Sigmoid colon (tissue), 7 donors: ENCODE results near the gene P4HA3. TPM values are rescaled to one million over a fixed set of nuclear protein-coding genes. Genes with fewer than 3 reads are reported as not detected.

Experiments used
- DNase-seq: peaks from one replicate; pipeline ENCODE4 v3.0.0-alpha.2; 2019
- H3K27ac ChIP-seq, 4 donors: fragments of 200-600 bp; sonication (generic); one replicate each; pipeline ENCODE4 v1.5.1; 2016 to 2019; ENCODE audit warnings: mild to moderate bottlenecking in 1 of 4
- H3K27me3 ChIP-seq, 3 donors: fragments of 200-600 bp; sonication (generic); one replicate each; pipeline ENCODE4 v1.5.1; 2019; ENCODE audit warnings: mild to moderate bottlenecking in 1 of 3
- H3K36me3 ChIP-seq, 4 donors: fragments of 200-600 bp; sonication (generic); one replicate each; pipeline ENCODE4 v1.5.1; 2016 to 2019
- H3K4me1 ChIP-seq, 4 donors: fragments of 200-600 bp; sonication (generic); one replicate each; pipeline ENCODE4 v1.5.1; 2017 to 2019
- H3K4me3 ChIP-seq, 4 donors: fragments of 200-600 bp; sonication (generic); one replicate each; pipeline ENCODE4 v1.5.1; 2017 to 2019; ENCODE audit warnings: mild to moderate bottlenecking in 2 of 4, moderate library complexity in 1 of 4
- H3K9me3 ChIP-seq, 4 donors: fragments of 200-600 bp in 3 of 4; sonication (generic) in 3 of 4; one replicate each; pipeline versions ENCODE4 v1.5.1 to v1.6.1; 2013 to 2019
- CTCF ChIP-seq, 4 experiments: fragments of 450-650 bp in 3 of 4; fragments of 200-600 bp in 1 of 4; IDR thresholded peaks; one replicate each; pipeline ENCODE4 v1.5.1; 2016 to 2019; ENCODE audit warnings: antibody characterized with exemption in 4 of 4, mild to moderate bottlenecking in 3 of 4, moderate library complexity in 2 of 4
- EP300 ChIP-seq, 4 donors: sonication (generic); formaldehyde crosslinking; IDR thresholded peaks; one replicate each; pipeline ENCODE4 v1.6.1; 2017; ENCODE audit warnings: antibody characterized with exemption in 4 of 4
- POLR2A ChIP-seq, 2 donors: fragments of 450-650 bp; IDR thresholded peaks; one replicate each; pipeline ENCODE4 v1.6.1; 2016; ENCODE audit warnings: antibody characterized with exemption in 2 of 2, mild to moderate bottlenecking in 2 of 2, moderate library complexity in 2 of 2
- POLR2AphosphoS5 ChIP-seq, 4 donors: sonication (generic); formaldehyde crosslinking; IDR thresholded peaks; one replicate each; pipeline ENCODE4 v1.6.1; 2017; ENCODE audit warnings: antibody characterized with exemption in 4 of 4
- WGBS, 2 donors: extraction: QIAGEN DNeasy Blood & Tissue Kit; methylation state at CpG; one replicate each; pipeline ENCODE4 v1.1.7; 2013; 5-methylcytosine and 5-hydroxymethylcytosine counted together
- intact Hi-C: fragments of 100-400 bp; cut with DNase I; formaldehyde crosslinking; loops from one replicate; pipeline ENCODE4 v1.15.1; 2023
- polyA plus RNA-seq, 3 donors: library from polyadenylated mRNA; stranded (reverse); fragments of 200-250 nt; gene quantifications; one replicate each; pipeline ENCODE4 v1.2.3, GENCODE V29; 2013
- total RNA-seq, 4 donors: library from RNA; depleted of rRNA; stranded (reverse); fragments of >200 nt; gene quantifications; one replicate each; pipeline ENCODE4 v1.1.0, GENCODE V29; 2016
- donor health status: healthy with polysubstance abuse.
- donor health status: Bipolar disorder and iron deficiency.
- donor health status: healthy.

P4HA3 gene
- total and polyA plus RNA-seq, 7 donors, result 0.29 to 11.9 (median 1.1) TPM; not detected in 2

- H3K4me1 ChIP-seq, result peaks cover 0 to 41% (median 28%) of the 10 kb centered on the region in 4 donors
- intact Hi-C loops, result no loop called here
These were observed 22.5 kb downstream of the P4HA3 start for GRCh38 chr11:74288911-74289310.

GRCh38 chr11:74288161-74288560 lies 23.3 kb downstream of the P4HA3 start:
- DNase-seq, result no peak
- TF ChIP-seq EP300 (IDR thresholded peaks at IDR 0.05), result peak in 2 of 4 donors; percentile 50 to 56
- TF ChIP-seq CTCF (IDR thresholded peaks at IDR 0.05), result no peak
- peak in 3 of 4 donors; percentile 56 to 77 (median 67) for TF ChIP-seq POLR2AphosphoS5 (IDR thresholded peaks at IDR 0.05)
- intact Hi-C loops, result no loop called here
- Histone ChIP-seq H3K36me3 (no peaks in the 10 kb centered on the region), H3K4me1 (peaks cover 0 to 49% (median 30%) of the 10 kb centered on the region in 4 donors), H3K9me3 (no peaks in the 10 kb centered on the region), H3K27me3 (no peaks in the 10 kb centered on the region), H3K27ac (peak overlapping the region in 3 of 4 donors; percentile 62 to 81 (median 64)), H3K4me3 (no peak overlapping the region)
- WGBS, 2 donors, result 63 to 77% methylated on average over 1 of the region's 1 CpG

More at GRCh38 chr11:74288911-74289310, 22.5 kb downstream of the P4HA3 start:
- Histone ChIP-seq H3K27ac (peak overlapping the region in 2 of 4 donors; percentile 62 to 81), H3K9me3 (no peaks in the 10 kb centered on the region), H3K36me3 (no peaks in the 10 kb centered on the region), H3K27me3 (no peaks in the 10 kb centered on the region), H3K4me3 (no peak overlapping the region)
- no peak for DNase-seq
- TF ChIP-seq EP300 (IDR thresholded peaks at IDR 0.05) (no peak), POLR2AphosphoS5 (IDR thresholded peaks at IDR 0.05) (no peak), POLR2A (IDR thresholded peaks at IDR 0.05) (no peak), CTCF (IDR thresholded peaks at IDR 0.05) (no peak)
- WGBS, 2 donors, result 43 to 50% methylated on average over 4 of the region's 4 CpGs

GRCh38 chr11:74284466-74284865 lies 27.0 kb downstream of the P4HA3 start:
- no peaks in the 10 kb centered on the region for H3K36me3 ChIP-seq
- no peaks in the 10 kb centered on the region for H3K27me3 ChIP-seq
- H3K27ac ChIP-seq, result no peak overlapping the region
- no peak for TF ChIP-seq CTCF (IDR thresholded peaks at IDR 0.05)
- no peak for TF ChIP-seq POLR2AphosphoS5 (IDR thresholded peaks at IDR 0.05)
- DNase-seq, result no peak
- intact Hi-C loops, result no loop called here
- peaks cover 0 to 56% (median 31%) of the 10 kb centered on the region in 4 donors for H3K4me1 ChIP-seq
- no peak overlapping the region for H3K4me3 ChIP-seq
- H3K9me3 ChIP-seq, result no peaks in the 10 kb centered on the region
- 76 to 91% methylated on average over 2 of the region's 2 CpGs for WGBS, 2 donors

GRCh38 chr11:74283580-74284180 lies 27.8 kb downstream of the P4HA3 start:
- TF ChIP-seq POLR2AphosphoS5 (IDR thresholded peaks at IDR 0.05) (no peak), EP300 (IDR thresholded peaks at IDR 0.05) (no peak), CTCF (IDR thresholded peaks at IDR 0.05) (no peak), POLR2A (IDR thresholded peaks at IDR 0.05) (no peak)
- H3K9me3 ChIP-seq, result no peaks in the 10 kb centered on the region
- peaks cover 0 to 59% (median 38%) of the 10 kb centered on the region in 4 donors for H3K4me1 ChIP-seq
- no peaks in the 10 kb centered on the region for H3K27me3 ChIP-seq
- DNase-seq, result no peak
- no peaks in the 10 kb centered on the region for H3K36me3 ChIP-seq
- no peak overlapping the region for H3K4me3 ChIP-seq
- WGBS, 2 donors, result 51 to 80% methylated on average over 3 of the region's 3 CpGs
- intact Hi-C loops, result no loop called here
- no peak overlapping the region for H3K27ac ChIP-seq

GRCh38 chr11:74282914-74283371 lies 28.5 kb downstream of the P4HA3 start:
- TF ChIP-seq POLR2AphosphoS5 (IDR thresholded peaks at IDR 0.05), result no peak
- no peak for TF ChIP-seq POLR2A (IDR thresholded peaks at IDR 0.05)
- TF ChIP-seq EP300 (IDR thresholded peaks at IDR 0.05), result no peak
- no peak for TF ChIP-seq CTCF (IDR thresholded peaks at IDR 0.05)
- no peak overlapping the region for H3K4me3 ChIP-seq
- no peaks in the 10 kb centered on the region for H3K36me3 ChIP-seq
- intact Hi-C loops, result no loop called here
- peaks cover 0 to 59% (median 38%) of the 10 kb centered on the region in 4 donors for H3K4me1 ChIP-seq
- DNase-seq, result no peak
- no peak overlapping the region for H3K27ac ChIP-seq
- no peaks in the 10 kb centered on the region for H3K9me3 ChIP-seq
- WGBS, 2 donors, result 46 to 68% methylated on average over 5 of the region's 5 CpGs
- H3K27me3 ChIP-seq, result no peaks in the 10 kb centered on the region
